Liver (tissue), 3 donors: ENCODE results near the gene ZMYND19.

Experiments
- GABPA ChIP-seq, 2 donors: IDR thresholded peaks in 1 of 2; conservative IDR thresholded peaks in 1 of 2; 2 replicates each; pipeline ENCODE4 v1.6.1; 2016; ENCODE audit warnings: antibody characterized with exemption in 2 of 2, mild to moderate bottlenecking in 1 of 2, moderate library complexity in 1 of 2
- JUND ChIP-seq, 2 donors: IDR thresholded peaks; 2 replicates each; pipeline ENCODE4 v1.6.1; 2016; ENCODE audit warnings: antibody characterized with exemption in 2 of 2
- TAF1 ChIP-seq: conservative IDR thresholded peaks from 2 replicates; pipeline ENCODE4 v1.6.1; 2016; ENCODE audit warnings: antibody characterized with exemption, mild to moderate bottlenecking
- TF ChIP-seq, protein P1 (sequence below): fragments of 150-350 bp; IDR thresholded peaks from 2 replicates; pipeline ENCODE4 v1.5.1; 2017; ENCODE audit warnings: improper control_type of control experiment, low read depth, low read length; ENCODE audit not compliant: missing input control
- TF ChIP-seq, protein P2 (sequence below): IDR thresholded peaks from 2 replicates; pipeline ENCODE4 v1.6.1; 2016; ENCODE audit warnings: antibody characterized with exemption, mild to moderate bottlenecking
- TF ChIP-seq, protein P3 (sequence below): IDR thresholded peaks from 2 replicates; pipeline ENCODE4 v1.6.1; 2016; ENCODE audit warnings: antibody characterized with exemption
- donor health status: healthy.
- donor health status: healthy.

DNA sequence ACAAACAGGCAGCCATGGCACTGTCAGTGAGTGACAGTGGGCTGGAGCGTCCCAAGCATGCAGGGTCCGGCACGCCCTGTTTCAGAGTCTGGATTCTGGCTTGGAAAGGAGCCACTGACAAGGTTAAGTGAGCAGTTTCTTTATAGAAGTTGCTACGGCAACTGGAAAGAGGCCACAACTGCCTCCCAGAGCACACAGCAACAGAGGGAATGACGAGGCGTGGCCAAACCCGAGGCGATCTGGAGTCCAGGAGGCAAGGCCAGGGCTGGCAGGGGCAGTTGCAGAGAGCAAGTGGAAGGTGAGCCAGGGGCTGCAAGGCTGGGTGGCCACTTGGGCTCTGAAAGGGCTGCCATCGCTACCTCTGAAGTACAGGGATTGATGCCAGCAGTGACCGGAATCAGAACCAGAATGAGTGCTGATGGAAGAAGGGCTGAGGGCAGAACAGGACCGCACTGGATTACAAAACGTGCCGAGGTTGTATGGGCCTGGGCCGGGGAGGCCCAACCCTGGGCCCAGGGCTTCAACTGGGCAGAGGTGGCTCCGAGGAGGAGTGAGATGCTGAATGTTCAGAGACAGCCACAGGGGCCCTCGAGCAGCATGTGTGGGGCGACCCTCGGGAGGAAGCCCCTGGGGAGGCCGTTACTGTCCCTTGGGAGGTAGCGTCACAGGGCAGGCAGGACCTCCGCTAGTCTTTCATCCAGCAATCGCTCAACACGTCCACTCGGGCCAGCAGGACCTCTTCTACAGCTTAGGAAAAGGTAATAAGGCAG, 34.1 kb downstream of the ZMYND19 start:
- TF ChIP-seq, protein P1, sequence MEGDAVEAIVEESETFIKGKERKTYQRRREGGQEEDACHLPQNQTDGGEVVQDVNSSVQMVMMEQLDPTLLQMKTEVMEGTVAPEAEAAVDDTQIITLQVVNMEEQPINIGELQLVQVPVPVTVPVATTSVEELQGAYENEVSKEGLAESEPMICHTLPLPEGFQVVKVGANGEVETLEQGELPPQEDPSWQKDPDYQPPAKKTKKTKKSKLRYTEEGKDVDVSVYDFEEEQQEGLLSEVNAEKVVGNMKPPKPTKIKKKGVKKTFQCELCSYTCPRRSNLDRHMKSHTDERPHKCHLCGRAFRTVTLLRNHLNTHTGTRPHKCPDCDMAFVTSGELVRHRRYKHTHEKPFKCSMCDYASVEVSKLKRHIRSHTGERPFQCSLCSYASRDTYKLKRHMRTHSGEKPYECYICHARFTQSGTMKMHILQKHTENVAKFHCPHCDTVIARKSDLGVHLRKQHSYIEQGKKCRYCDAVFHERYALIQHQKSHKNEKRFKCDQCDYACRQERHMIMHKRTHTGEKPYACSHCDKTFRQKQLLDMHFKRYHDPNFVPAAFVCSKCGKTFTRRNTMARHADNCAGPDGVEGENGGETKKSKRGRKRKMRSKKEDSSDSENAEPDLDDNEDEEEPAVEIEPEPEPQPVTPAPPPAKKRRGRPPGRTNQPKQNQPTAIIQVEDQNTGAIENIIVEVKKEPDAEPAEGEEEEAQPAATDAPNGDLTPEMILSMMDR = no peak
- TF ChIP-seq, protein P2, sequence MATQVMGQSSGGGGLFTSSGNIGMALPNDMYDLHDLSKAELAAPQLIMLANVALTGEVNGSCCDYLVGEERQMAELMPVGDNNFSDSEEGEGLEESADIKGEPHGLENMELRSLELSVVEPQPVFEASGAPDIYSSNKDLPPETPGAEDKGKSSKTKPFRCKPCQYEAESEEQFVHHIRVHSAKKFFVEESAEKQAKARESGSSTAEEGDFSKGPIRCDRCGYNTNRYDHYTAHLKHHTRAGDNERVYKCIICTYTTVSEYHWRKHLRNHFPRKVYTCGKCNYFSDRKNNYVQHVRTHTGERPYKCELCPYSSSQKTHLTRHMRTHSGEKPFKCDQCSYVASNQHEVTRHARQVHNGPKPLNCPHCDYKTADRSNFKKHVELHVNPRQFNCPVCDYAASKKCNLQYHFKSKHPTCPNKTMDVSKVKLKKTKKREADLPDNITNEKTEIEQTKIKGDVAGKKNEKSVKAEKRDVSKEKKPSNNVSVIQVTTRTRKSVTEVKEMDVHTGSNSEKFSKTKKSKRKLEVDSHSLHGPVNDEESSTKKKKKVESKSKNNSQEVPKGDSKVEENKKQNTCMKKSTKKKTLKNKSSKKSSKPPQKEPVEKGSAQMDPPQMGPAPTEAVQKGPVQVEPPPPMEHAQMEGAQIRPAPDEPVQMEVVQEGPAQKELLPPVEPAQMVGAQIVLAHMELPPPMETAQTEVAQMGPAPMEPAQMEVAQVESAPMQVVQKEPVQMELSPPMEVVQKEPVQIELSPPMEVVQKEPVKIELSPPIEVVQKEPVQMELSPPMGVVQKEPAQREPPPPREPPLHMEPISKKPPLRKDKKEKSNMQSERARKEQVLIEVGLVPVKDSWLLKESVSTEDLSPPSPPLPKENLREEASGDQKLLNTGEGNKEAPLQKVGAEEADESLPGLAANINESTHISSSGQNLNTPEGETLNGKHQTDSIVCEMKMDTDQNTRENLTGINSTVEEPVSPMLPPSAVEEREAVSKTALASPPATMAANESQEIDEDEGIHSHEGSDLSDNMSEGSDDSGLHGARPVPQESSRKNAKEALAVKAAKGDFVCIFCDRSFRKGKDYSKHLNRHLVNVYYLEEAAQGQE = no peak
- TF ChIP-seq GABPA (IDR thresholded peaks at IDR 0.05 in 1 of 2, conservative IDR thresholded peaks at IDR 0.05 in 1 of 2) (no peak), JUND (IDR thresholded peaks at IDR 0.05) (no peak), TAF1 (no peak)
- TF ChIP-seq, protein P3, sequence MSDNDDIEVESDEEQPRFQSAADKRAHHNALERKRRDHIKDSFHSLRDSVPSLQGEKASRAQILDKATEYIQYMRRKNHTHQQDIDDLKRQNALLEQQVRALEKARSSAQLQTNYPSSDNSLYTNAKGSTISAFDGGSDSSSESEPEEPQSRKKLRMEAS = no peak
